Measurements from ENCODE around the gene JARID2. TPM values are rescaled to one million over a fixed set of nuclear protein-coding genes. Genes with fewer than 3 reads are reported as not detected.

The JARID2 gene
- total and polyA plus RNA-seq, 10 of the 15 experiments (the other 5 are each of a cell fraction or from before 2014, with no cell fraction given): 4.2 to 21.6 (median 11.7) TPM

- Histone ChIP-seq H3K4me2 (ENCODE audit: control insufficient read depth, insufficient read depth) (no peak overlapping the region), H4K20me1 (ENCODE audit: control insufficient read depth, insufficient read depth) (no peaks in the 10 kb centered on the region), H3K27ac (ENCODE audit: control insufficient read depth, insufficient read depth) (no peak overlapping the region), H3K9me3 (replicated peaks; ENCODE audit: control insufficient read depth, insufficient read depth, low read length) (no peaks in the 10 kb centered on the region), H3K4me3 (no peak overlapping the region), H3K9ac (ENCODE audit: control insufficient read depth, insufficient read depth, low read length) (no peak overlapping the region), H2AFZ (ENCODE audit: control insufficient read depth, low read depth, low read length) (no peak overlapping the region), H3K36me3 (ENCODE audit: control insufficient read depth in 2 of 2, insufficient read depth in 2 of 2, low read length in 1 of 2) (peaks cover 8 to 17% of the 10 kb centered on the region in 2 experiments), H3K4me1 (ENCODE audit: control insufficient read depth, insufficient read depth, low read length) (peaks cover 32% of the 10 kb centered on the region), H3K79me2 (ENCODE audit: control insufficient read depth, insufficient read depth, low read length) (peaks cover 59% of the 10 kb centered on the region), H3K27me3 (replicated peaks in 1 of 2; ENCODE audit: control insufficient read depth in 2 of 2, insufficient read depth in 2 of 2, low read length in 1 of 2) (no peaks in the 10 kb centered on the region)
- no peak for ATAC-seq
- 97% methylated on average over 5 of the region's 5 CpGs for WGBS (ENCODE audit: insufficient coverage, insufficient replicate concordance, low lambda C conversion rate, missing lambda C conversion rate)
- DNase-seq (ENCODE audit: low read depth, low spot score): no peak
- no peak for FAIRE-seq
- in situ Hi-C loops (cut with MboI): loop anchor here (25.0 kb wide), 1 partner anchor 1541 kb away; the partner anchor contains the start of gene RNF182
- intact Hi-C loops (cut with micrococcal nuclease; ENCODE audit: unreplicated experiment): no loop called here
- ChIA-PET CTCF (no interaction called here), POLR2A (no interaction called here), RAD21 (ENCODE audit: unreplicated experiment) (no interaction called here), SMC1A (ENCODE audit: uncharacterized antibody, unreplicated experiment) (no interaction called here)
- BruUV-seq (replicated peaks): no TSS peak
- no peak for TF ChIP-seq TARDBP (IDR thresholded peaks at IDR 0.05; ENCODE audit: borderline replicate concordance)
- TF ChIP-seq MXI1 (IDR thresholded peaks at IDR 0.05; ENCODE audit: low read depth, low read length): no peak
- no peak for TF ChIP-seq ZZZ3 (IDR thresholded peaks at IDR 0.05; ENCODE audit: control insufficient read depth, insufficient read length, low read depth)
- TF ChIP-seq, protein P1, sequence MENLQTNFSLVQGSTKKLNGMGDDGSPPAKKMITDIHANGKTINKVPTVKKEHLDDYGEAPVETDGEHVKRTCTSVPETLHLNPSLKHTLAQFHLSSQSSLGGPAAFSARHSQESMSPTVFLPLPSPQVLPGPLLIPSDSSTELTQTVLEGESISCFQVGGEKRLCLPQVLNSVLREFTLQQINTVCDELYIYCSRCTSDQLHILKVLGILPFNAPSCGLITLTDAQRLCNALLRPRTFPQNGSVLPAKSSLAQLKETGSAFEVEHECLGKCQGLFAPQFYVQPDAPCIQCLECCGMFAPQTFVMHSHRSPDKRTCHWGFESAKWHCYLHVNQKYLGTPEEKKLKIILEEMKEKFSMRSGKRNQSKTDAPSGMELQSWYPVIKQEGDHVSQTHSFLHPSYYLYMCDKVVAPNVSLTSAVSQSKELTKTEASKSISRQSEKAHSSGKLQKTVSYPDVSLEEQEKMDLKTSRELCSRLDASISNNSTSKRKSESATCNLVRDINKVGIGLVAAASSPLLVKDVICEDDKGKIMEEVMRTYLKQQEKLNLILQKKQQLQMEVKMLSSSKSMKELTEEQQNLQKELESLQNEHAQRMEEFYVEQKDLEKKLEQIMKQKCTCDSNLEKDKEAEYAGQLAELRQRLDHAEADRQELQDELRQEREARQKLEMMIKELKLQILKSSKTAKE (IDR thresholded peaks at IDR 0.05; ENCODE audit: low read depth, poor library complexity, severe bottlenecking): no peak
- no peak for TF ChIP-seq ZNF384 (IDR thresholded peaks at IDR 0.05; ENCODE audit: borderline replicate concordance, low read depth, low read length)
- TF ChIP-seq, protein P2, sequence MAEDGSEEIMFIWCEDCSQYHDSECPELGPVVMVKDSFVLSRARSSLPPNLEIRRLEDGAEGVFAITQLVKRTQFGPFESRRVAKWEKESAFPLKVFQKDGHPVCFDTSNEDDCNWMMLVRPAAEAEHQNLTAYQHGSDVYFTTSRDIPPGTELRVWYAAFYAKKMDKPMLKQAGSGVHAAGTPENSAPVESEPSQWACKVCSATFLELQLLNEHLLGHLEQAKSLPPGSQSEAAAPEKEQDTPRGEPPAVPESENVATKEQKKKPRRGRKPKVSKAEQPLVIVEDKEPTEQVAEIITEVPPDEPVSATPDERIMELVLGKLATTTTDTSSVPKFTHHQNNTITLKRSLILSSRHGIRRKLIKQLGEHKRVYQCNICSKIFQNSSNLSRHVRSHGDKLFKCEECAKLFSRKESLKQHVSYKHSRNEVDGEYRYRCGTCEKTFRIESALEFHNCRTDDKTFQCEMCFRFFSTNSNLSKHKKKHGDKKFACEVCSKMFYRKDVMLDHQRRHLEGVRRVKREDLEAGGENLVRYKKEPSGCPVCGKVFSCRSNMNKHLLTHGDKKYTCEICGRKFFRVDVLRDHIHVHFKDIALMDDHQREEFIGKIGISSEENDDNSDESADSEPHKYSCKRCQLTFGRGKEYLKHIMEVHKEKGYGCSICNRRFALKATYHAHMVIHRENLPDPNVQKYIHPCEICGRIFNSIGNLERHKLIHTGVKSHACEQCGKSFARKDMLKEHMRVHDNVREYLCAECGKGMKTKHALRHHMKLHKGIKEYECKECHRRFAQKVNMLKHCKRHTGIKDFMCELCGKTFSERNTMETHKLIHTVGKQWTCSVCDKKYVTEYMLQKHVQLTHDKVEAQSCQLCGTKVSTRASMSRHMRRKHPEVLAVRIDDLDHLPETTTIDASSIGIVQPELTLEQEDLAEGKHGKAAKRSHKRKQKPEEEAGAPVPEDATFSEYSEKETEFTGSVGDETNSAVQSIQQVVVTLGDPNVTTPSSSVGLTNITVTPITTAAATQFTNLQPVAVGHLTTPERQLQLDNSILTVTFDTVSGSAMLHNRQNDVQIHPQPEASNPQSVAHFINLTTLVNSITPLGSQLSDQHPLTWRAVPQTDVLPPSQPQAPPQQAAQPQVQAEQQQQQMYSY (CRISPR knock-in tag; IDR thresholded peaks at IDR 0.05): no peak
- TF ChIP-seq IRF3 (IDR thresholded peaks at IDR 0.05): no peak
- no peak for TF ChIP-seq SRF (IDR thresholded peaks at IDR 0.05; ENCODE audit: low read depth in 2 of 2, low read length in 2 of 2)
- TF ChIP-seq CBX5 (IDR thresholded peaks at IDR 0.05; ENCODE audit: low read depth): no peak
- TF ChIP-seq EGR1 (IDR thresholded peaks at IDR 0.05; ENCODE audit: borderline replicate concordance in 1 of 2, low read depth in 2 of 2, low read length in 2 of 2): no peak
- no peak for TF ChIP-seq SMAD1 (IDR thresholded peaks at IDR 0.05; ENCODE audit: low read depth, partially characterized antibody)
- TF ChIP-seq HCFC1 (IDR thresholded peaks at IDR 0.05; ENCODE audit: low read length): no peak
- TF ChIP-seq CHD2 (IDR thresholded peaks at IDR 0.05; ENCODE audit: borderline replicate concordance, low read depth, low read length): no peak
- no peak for TF ChIP-seq SMC3 (IDR thresholded peaks at IDR 0.05; ENCODE audit: borderline replicate concordance, low read length)
- no peak for TF ChIP-seq IKZF2 (IDR thresholded peaks at IDR 0.05)
These were observed 207.8 kb downstream of the JARID2 start for GRCh38 chr6:15453622-15454021.
